Loucy (cell line): Measurements from ENCODE around the gene PKD1.

Experiments used
- H2AFZ ChIP-seq: fragments of 200-600 bp; sonication (generic); 2 replicates; pipeline ENCODE4 v1.6.0; 2016; ENCODE audit warnings: antibody characterized with exemption, mild to moderate bottlenecking, low read length, moderate library complexity
- H3F3A ChIP-seq: fragments of 200-600 bp; 2 replicates; pipeline ENCODE4 v1.6.0; 2016; ENCODE audit warnings: antibody characterized with exemption, low read depth, mild to moderate bottlenecking
- H3K27me3 ChIP-seq: fragments of 200-600 bp; sonication (generic); 2 replicates; pipeline ENCODE4 v1.6.1; 2014; ENCODE audit warnings: low read length, mild to moderate bottlenecking; ENCODE audit not compliant: insufficient read depth, poor library complexity, severe bottlenecking
- H3K36me3 ChIP-seq: fragments of 200-600 bp; sonication (generic); 2 replicates; pipeline ENCODE4 v1.6.1; 2016; ENCODE audit warnings: low read length; ENCODE audit not compliant: insufficient read depth
- H3K4me1 ChIP-seq: fragments of 200-600 bp; sonication (generic); 2 replicates; pipeline ENCODE4 v1.5.1; 2014; ENCODE audit warnings: low read length, mild to moderate bottlenecking; ENCODE audit not compliant: insufficient read depth, poor library complexity, severe bottlenecking
- H3K4me2 ChIP-seq: fragments of 200-600 bp; sonication (generic); 2 replicates; pipeline ENCODE4 v1.6.0; 2014; ENCODE audit warnings: antibody characterized with exemption, low read length, low read depth, mild to moderate bottlenecking; ENCODE audit not compliant: poor library complexity, severe bottlenecking
- H3K4me3 ChIP-seq: fragments of 200-600 bp; sonication (generic); 2 replicates; pipeline ENCODE4 v1.5.1; 2014; ENCODE audit warnings: low read length, mild to moderate bottlenecking, mixed read lengths; ENCODE audit not compliant: poor library complexity, severe bottlenecking
- H3K79me2 ChIP-seq: fragments of 200-600 bp; sonication (generic); 2 replicates; pipeline ENCODE4 v1.6.1; 2014; ENCODE audit warnings: low read length; ENCODE audit not compliant: insufficient read depth
- H3K9ac ChIP-seq: fragments of 200-600 bp; sonication (generic); 2 replicates; pipeline ENCODE4 v1.6.0; 2014; ENCODE audit warnings: mild to moderate bottlenecking, low read depth, low read length, moderate library complexity; ENCODE audit not compliant: poor library complexity, severe bottlenecking
- H3K9me2 ChIP-seq: fragments of 200-600 bp; sonication (generic); replicated peaks from 2 replicates; pipeline ENCODE4 v1.6.1; 2016; ENCODE audit warnings: low read depth, low read length, mixed read lengths
- H3K9me3 ChIP-seq: fragments of 200-600 bp; sonication (generic); 2 replicates; pipeline ENCODE4 v1.6.1; 2014; ENCODE audit warnings: mild to moderate bottlenecking, antibody characterized with exemption, low read length, low read depth; ENCODE audit not compliant: insufficient read depth
- H4K20me1 ChIP-seq: fragments of 200-600 bp; sonication (generic); 2 replicates; pipeline ENCODE4 v1.6.0; 2014; ENCODE audit warnings: antibody characterized with exemption, low read length, mild to moderate bottlenecking; ENCODE audit not compliant: insufficient read depth, poor library complexity, severe bottlenecking
- EZH2phosphoT487 ChIP-seq: fragments of 200-600 bp; IDR thresholded peaks from 2 replicates; pipeline ENCODE4 v1.6.1; 2018; ENCODE audit warnings: antibody characterized with exemption, mild to moderate bottlenecking, moderate library complexity, borderline replicate concordance
- TF ChIP-seq, protein P1 (sequence below): fragments of 200-600 bp; sonication (generic); conservative IDR thresholded peaks from 2 replicates; pipeline ENCODE4 v1.5.1; 2014; ENCODE audit warnings: mild to moderate bottlenecking, antibody characterized with exemption, low read length

Gene PKD1

DNA sequence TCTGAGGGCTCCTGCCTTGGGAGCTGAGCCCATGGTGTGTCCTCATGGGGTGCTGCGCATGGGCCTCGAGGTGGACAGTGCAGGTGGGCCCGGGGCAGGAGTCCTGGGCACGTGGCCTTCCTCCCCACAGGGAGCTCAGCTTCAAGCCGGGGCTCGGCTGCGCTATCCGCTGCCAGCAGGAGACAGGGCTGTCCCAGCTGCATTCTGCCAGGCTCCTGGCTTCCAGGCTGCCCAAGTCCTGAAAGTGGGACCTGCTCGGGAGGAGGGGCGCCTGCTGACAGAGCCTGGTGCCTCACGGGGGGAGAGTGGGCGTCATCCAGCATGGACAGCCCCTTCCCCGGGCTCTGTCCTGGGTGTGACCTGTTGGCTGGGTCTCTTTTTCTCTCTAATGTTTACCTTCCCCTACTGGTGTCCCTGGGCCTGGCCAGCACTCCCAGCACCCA is 27.0 kb upstream of the PKD1 start:
- peaks cover 6% of the 10 kb centered on the region for H4K20me1 ChIP-seq
- no peaks in the 10 kb centered on the region for H3F3A ChIP-seq
- no peaks in the 10 kb centered on the region for H3K4me1 ChIP-seq
- H3K9ac ChIP-seq = no peak overlapping the region
- no peak overlapping the region for H2AFZ ChIP-seq
- no peak overlapping the region for H3K4me3 ChIP-seq
- TF ChIP-seq EZH2phosphoT487 = no peak
- TF ChIP-seq, protein P1, sequence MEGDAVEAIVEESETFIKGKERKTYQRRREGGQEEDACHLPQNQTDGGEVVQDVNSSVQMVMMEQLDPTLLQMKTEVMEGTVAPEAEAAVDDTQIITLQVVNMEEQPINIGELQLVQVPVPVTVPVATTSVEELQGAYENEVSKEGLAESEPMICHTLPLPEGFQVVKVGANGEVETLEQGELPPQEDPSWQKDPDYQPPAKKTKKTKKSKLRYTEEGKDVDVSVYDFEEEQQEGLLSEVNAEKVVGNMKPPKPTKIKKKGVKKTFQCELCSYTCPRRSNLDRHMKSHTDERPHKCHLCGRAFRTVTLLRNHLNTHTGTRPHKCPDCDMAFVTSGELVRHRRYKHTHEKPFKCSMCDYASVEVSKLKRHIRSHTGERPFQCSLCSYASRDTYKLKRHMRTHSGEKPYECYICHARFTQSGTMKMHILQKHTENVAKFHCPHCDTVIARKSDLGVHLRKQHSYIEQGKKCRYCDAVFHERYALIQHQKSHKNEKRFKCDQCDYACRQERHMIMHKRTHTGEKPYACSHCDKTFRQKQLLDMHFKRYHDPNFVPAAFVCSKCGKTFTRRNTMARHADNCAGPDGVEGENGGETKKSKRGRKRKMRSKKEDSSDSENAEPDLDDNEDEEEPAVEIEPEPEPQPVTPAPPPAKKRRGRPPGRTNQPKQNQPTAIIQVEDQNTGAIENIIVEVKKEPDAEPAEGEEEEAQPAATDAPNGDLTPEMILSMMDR = no peak
- H3K36me3 ChIP-seq = no peaks in the 10 kb centered on the region
- H3K27me3 ChIP-seq = no peaks in the 10 kb centered on the region
- H3K4me2 ChIP-seq = no peak overlapping the region
- H3K79me2 ChIP-seq = peaks cover 52% of the 10 kb centered on the region
- H3K9me3 ChIP-seq = no peaks in the 10 kb centered on the region
- H3K9me2 ChIP-seq = no peaks in the 10 kb centered on the region

DNA sequence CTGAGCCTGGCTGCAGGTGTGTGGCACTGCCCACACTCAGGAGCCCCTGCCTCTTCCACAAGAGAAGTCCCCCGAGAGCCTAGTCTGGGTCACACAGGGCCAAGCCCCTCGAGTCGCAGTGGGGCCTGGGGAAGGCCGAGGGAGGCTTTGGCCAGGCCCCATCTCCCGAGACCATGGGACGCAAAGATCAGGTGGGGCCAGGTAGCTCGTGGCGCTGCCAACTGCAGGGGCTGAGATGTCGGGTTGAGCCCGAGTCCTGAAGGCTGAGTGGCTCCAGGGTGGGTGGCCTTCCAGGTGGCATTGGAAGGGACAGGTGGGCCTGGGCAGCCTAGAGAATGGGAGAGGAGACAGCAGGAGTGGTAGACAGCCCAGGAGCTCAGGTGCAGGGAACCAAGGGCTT is 26.2 kb upstream of the PKD1 start:
- Histone ChIP-seq H3K9me2 (no peaks in the 10 kb centered on the region), H2AFZ (no peak overlapping the region), H3K27me3 (no peaks in the 10 kb centered on the region), H3K4me1 (peaks cover 5% of the 10 kb centered on the region), H3K9ac (no peak overlapping the region), H3K4me3 (no peak overlapping the region), H3K4me2 (no peak overlapping the region), H4K20me1 (peaks cover 6% of the 10 kb centered on the region), H3F3A (no peaks in the 10 kb centered on the region), H3K36me3 (no peaks in the 10 kb centered on the region), H3K9me3 (no peaks in the 10 kb centered on the region), H3K79me2 (peaks cover 59% of the 10 kb centered on the region)
- TF ChIP-seq EZH2phosphoT487 = no peak
- TF ChIP-seq, protein P1 = no peak

DNA sequence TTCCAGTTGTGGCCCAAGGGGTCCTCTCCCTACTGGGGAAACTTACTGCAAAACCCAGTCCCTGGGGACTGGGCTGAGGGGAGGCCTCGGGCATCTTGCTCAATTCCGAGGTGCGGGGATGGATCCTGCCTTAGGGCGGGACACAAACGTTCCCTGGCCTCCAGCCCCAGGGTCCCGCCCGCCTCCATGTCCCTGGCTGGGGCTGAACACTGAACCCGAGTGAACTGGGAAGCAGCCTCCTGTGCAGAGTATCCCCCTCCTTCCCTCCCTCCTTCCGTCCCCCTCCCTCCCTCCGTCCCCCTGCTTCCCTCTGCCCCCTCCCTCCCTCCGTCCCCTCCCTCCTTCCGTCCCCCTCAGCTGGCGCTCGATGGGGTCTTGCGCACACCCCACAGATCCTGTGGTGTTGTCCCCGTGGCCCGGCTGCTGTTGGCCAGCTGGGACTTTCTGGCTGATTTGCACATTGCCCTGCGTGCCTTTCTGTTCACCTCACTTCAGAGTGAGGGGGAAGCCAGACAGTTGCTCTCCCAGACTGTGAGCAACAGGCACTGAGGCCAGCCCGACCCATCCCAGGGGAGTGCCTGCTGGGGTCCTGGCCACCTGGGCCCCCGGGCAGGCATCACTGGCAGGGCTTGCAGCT is 25.3 kb upstream of the PKD1 start:
- Histone ChIP-seq H3K36me3 (no peaks in the 10 kb centered on the region), H4K20me1 (peaks cover 6% of the 10 kb centered on the region), H3K4me1 (peaks cover 5% of the 10 kb centered on the region)

More for the DNA sequence above, 25.3 kb upstream of the PKD1 start:
- Histone ChIP-seq H3K4me2 (no peak overlapping the region), H2AFZ (no peak overlapping the region), H3K79me2 (peaks cover 68% of the 10 kb centered on the region), H3K4me3 (no peak overlapping the region), H3F3A (no peaks in the 10 kb centered on the region), H3K9ac (no peak overlapping the region), H3K27me3 (no peaks in the 10 kb centered on the region), H3K9me2 (no peaks in the 10 kb centered on the region), H3K9me3 (no peaks in the 10 kb centered on the region)
- no peak for TF ChIP-seq EZH2phosphoT487
- TF ChIP-seq, protein P1 = no peak
